Astrocyte (in vitro differentiated cells and primary cell): ENCODE data around the gene AMFR. TPM values are rescaled to one million over a fixed set of nuclear protein-coding genes. Genes with fewer than 3 reads are reported as not detected.

Experiments
- DNase-seq: peaks from one replicate; pipeline ENCODE4 v3.0.0-alpha.2; 2010; ENCODE audit warnings: low read depth
- FAIRE-seq: peaks from 2 replicates; lab custom pipeline; 2011; peaks lifted over from hg19 to GRCh38; lab: Jason Lieb, UNC
- H2AFZ ChIP-seq: 2 replicates; pipeline ENCODE4 v1.6.0; 2012; ENCODE audit warnings: low read depth, low read length, inconsistent platforms
- H3K27ac ChIP-seq: 2 replicates; pipeline ENCODE4 v1.5.1; 2011; ENCODE audit warnings: low read depth, low read length, inconsistent platforms
- H3K27me3 ChIP-seq: 2 replicates; pipeline ENCODE4 v1.6.0; 2011; ENCODE audit warnings: low read length, inconsistent platforms; ENCODE audit not compliant: insufficient read depth
- H3K36me3 ChIP-seq: 2 replicates; pipeline ENCODE4 v1.5.1; 2011; ENCODE audit warnings: low read length, inconsistent platforms; ENCODE audit not compliant: insufficient read depth
- H3K4me1 ChIP-seq: 2 replicates; pipeline ENCODE4 v1.5.1; 2011; ENCODE audit warnings: low read length, inconsistent platforms; ENCODE audit not compliant: insufficient read depth
- H3K4me2 ChIP-seq: 2 replicates; pipeline ENCODE4 v1.6.0; 2012; ENCODE audit warnings: low read length, inconsistent platforms
- H3K4me3 ChIP-seq: 2 replicates; pipeline ENCODE4 v1.5.1; 2011; ENCODE audit warnings: low read depth, mild to moderate bottlenecking, low read length, inconsistent platforms; ENCODE audit not compliant: insufficient read depth
- H3K79me2 ChIP-seq: 2 replicates; pipeline ENCODE4 v1.6.0; 2012; ENCODE audit warnings: mild to moderate bottlenecking, low read length, inconsistent platforms; ENCODE audit not compliant: insufficient read depth
- H3K9ac ChIP-seq: 2 replicates; pipeline ENCODE4 v1.6.0; 2012; ENCODE audit warnings: mild to moderate bottlenecking, low read length, inconsistent platforms
- H3K9me3 ChIP-seq: 2 replicates; pipeline ENCODE4 v1.5.1; 2012; ENCODE audit warnings: low read depth, mild to moderate bottlenecking, low read length, inconsistent platforms; ENCODE audit not compliant: insufficient read depth
- H4K20me1 ChIP-seq: 2 replicates; pipeline ENCODE4 v1.6.0; 2012; ENCODE audit warnings: low read length, inconsistent platforms; ENCODE audit not compliant: insufficient read depth
- H3K27ac Mint-ChIP-seq: one replicate; pipeline ENCODE4 v1.8.0; 2021; ENCODE audit warnings: mild to moderate bottlenecking, mixed read lengths; ENCODE audit not compliant: unreplicated experiment
- H3K27me3 Mint-ChIP-seq: one replicate; pipeline ENCODE4 v1.8.0; 2021; ENCODE audit warnings: low read depth, mixed read lengths; ENCODE audit not compliant: unreplicated experiment
- H3K36me3 Mint-ChIP-seq: one replicate; pipeline ENCODE4 v1.8.0; 2021; ENCODE audit warnings: low read depth, mixed read lengths; ENCODE audit not compliant: unreplicated experiment
- H3K4me1 Mint-ChIP-seq: one replicate; pipeline ENCODE4 v1.8.0; 2021; ENCODE audit warnings: low read depth, mixed read lengths; ENCODE audit not compliant: unreplicated experiment
- H3K4me3 Mint-ChIP-seq: one replicate; pipeline ENCODE4 v1.8.0; 2021; ENCODE audit warnings: mild to moderate bottlenecking, moderate library complexity, mixed read lengths; ENCODE audit not compliant: unreplicated experiment
- H3K9me3 Mint-ChIP-seq: one replicate; pipeline ENCODE4 v1.8.0; 2021; ENCODE audit warnings: mild to moderate bottlenecking, mixed read lengths; ENCODE audit not compliant: unreplicated experiment
- EZH2 ChIP-seq: IDR thresholded peaks from 2 replicates; pipeline ENCODE4 v1.6.1; 2012; ENCODE audit warnings: mild to moderate bottlenecking, low read length, inconsistent platforms; ENCODE audit not compliant: insufficient read depth
- total RNA-seq: library from RNA; stranded (reverse); gene quantifications from 2 replicates; pipeline ENCODE4 v1.2.1, GENCODE V29; 2021
- TF ChIP-seq, protein P1 (sequence below): IDR thresholded peaks from 2 replicates; pipeline ENCODE4 v1.5.1; 2011; ENCODE audit warnings: low read depth, mild to moderate bottlenecking, inconsistent platforms, low read length, moderate library complexity; ENCODE audit not compliant: insufficient read depth

Gene AMFR
- total RNA-seq, 1 donor from 2014 or later: 86.2 TPM

DNA sequence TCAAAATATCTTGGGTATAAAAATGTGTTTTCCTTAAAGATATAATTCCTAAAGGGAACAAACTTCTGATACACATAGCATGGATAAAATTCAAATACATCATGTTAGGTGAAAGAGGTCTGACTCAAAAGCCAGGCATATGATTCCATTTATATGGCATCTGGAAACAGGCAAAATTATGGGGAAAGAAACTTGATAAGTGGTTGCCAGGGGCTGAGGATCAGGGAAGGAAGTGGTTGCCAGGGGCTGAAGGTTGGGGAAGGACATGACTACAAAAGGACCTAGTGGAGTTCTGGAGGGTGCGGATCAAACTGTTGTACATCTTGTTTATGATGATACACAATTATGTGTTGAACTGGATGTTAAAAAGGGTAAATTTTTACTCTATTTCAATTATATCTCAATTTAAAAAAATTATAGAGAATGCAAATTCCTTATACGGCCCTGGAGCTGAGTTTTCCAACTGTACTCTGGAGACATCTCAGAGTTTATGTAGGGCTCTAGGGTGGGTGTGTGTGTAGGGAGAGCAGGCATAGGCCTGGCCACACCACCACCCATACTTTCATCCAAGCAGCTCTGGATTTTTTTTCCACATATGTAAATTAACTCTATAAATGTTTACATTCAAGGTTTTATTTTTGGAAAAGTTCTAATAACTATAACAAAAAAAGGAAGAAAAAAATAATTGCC is 55.0 kb downstream of the AMFR start:
- Mint-ChIP-seq H3K36me3 (peaks cover 11% of the 10 kb centered on the region), H3K27ac (no peak overlapping the region), H3K27me3 (no peaks in the 10 kb centered on the region), H3K4me3 (no peak overlapping the region), H3K9me3 (no peaks in the 10 kb centered on the region), H3K4me1 (peaks cover 2% of the 10 kb centered on the region)
- FAIRE-seq (no peak), DNase-seq (no peak)
- TF ChIP-seq, protein P1, sequence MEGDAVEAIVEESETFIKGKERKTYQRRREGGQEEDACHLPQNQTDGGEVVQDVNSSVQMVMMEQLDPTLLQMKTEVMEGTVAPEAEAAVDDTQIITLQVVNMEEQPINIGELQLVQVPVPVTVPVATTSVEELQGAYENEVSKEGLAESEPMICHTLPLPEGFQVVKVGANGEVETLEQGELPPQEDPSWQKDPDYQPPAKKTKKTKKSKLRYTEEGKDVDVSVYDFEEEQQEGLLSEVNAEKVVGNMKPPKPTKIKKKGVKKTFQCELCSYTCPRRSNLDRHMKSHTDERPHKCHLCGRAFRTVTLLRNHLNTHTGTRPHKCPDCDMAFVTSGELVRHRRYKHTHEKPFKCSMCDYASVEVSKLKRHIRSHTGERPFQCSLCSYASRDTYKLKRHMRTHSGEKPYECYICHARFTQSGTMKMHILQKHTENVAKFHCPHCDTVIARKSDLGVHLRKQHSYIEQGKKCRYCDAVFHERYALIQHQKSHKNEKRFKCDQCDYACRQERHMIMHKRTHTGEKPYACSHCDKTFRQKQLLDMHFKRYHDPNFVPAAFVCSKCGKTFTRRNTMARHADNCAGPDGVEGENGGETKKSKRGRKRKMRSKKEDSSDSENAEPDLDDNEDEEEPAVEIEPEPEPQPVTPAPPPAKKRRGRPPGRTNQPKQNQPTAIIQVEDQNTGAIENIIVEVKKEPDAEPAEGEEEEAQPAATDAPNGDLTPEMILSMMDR: no peak
- no peak for TF ChIP-seq EZH2
- no peak overlapping the region for H3K4me2 ChIP-seq
- H3K79me2 ChIP-seq: peaks cover 5% of the 10 kb centered on the region
- no peak overlapping the region for H2AFZ ChIP-seq
- peaks cover 2% of the 10 kb centered on the region for H3K4me1 ChIP-seq
- peaks cover 11% of the 10 kb centered on the region for H3K36me3 ChIP-seq
- no peak overlapping the region for H3K27ac ChIP-seq
- no peaks in the 10 kb centered on the region for H3K27me3 ChIP-seq
- H3K9ac ChIP-seq: no peak overlapping the region
- no peaks in the 10 kb centered on the region for H3K9me3 ChIP-seq
- H4K20me1 ChIP-seq: peaks cover 15% of the 10 kb centered on the region
- H3K4me3 ChIP-seq: no peak overlapping the region

DNA sequence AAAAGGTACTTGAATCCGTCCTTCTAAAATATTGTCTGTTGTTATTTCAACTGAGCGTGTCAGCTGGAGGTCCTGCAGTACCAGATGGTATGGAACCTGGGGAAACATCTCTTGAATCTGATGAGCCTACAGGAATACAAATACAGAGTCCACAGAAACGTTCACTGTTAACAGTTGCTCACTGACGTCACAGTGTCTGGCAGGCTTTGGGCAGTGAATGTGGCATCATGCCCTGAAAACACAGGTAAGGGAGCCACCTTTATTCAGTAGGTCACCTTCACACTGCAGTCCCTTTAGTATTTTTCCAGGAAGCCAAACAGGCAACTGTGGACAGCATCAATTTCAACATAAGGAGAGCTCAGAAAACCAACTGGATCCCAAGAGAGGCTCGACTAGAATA is 56.1 kb downstream of the AMFR start:
- no peaks in the 10 kb centered on the region for H3K27me3 Mint-ChIP-seq
- TF ChIP-seq, protein P1: no peak
- TF ChIP-seq EZH2: no peak
- peaks cover 21% of the 10 kb centered on the region for H4K20me1 ChIP-seq
- no peaks in the 10 kb centered on the region for H3K9me3 ChIP-seq
- no peak overlapping the region for H2AFZ ChIP-seq
- H3K4me2 ChIP-seq: no peak overlapping the region
- no peak overlapping the region for H3K27ac Mint-ChIP-seq
- no peaks in the 10 kb centered on the region for H3K9me3 Mint-ChIP-seq
- peaks cover 5% of the 10 kb centered on the region for H3K79me2 ChIP-seq
- peaks cover 2% of the 10 kb centered on the region for H3K4me1 ChIP-seq
- no peak overlapping the region for H3K27ac ChIP-seq
- H3K27me3 ChIP-seq: no peaks in the 10 kb centered on the region
- no peak for FAIRE-seq
- no peak for DNase-seq
- H3K4me3 ChIP-seq: no peak overlapping the region
- peaks cover 2% of the 10 kb centered on the region for H3K4me1 Mint-ChIP-seq
- H3K36me3 Mint-ChIP-seq: peaks cover 11% of the 10 kb centered on the region
- no peak overlapping the region for H3K4me3 Mint-ChIP-seq
- no peak overlapping the region for H3K9ac ChIP-seq
- peaks cover 11% of the 10 kb centered on the region for H3K36me3 ChIP-seq

DNA sequence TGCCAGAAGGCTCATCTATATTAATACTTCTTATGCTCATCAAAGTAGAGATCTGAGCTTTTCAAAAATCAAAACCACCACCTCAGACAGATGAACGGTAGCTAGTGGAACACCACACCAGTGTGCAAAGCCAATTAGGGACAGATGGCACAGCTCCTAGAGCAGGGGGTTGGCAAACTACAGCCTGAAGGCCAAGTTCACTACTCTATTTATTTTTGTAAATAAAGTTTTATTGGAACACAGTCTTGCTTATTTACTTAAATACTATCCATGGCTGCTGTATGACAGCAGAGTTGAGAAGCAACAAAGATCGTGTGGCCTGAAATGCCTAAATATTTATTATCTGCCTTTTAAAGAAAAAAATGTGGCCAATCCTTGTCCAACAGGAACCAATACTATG is 56.8 kb downstream of the AMFR start:
- H3K4me3 ChIP-seq: no peak overlapping the region

More for the DNA sequence above, 56.8 kb downstream of the AMFR start:
- Histone ChIP-seq H2AFZ (no peak overlapping the region), H3K9ac (no peak overlapping the region), H3K27me3 (no peaks in the 10 kb centered on the region), H3K9me3 (no peaks in the 10 kb centered on the region), H3K27ac (no peak overlapping the region), H3K79me2 (peaks cover 5% of the 10 kb centered on the region), H3K4me2 (no peak overlapping the region), H4K20me1 (peaks cover 20% of the 10 kb centered on the region), H3K36me3 (peaks cover 13% of the 10 kb centered on the region), H3K4me1 (peaks cover 2% of the 10 kb centered on the region)
- TF ChIP-seq, protein P1: no peak
- peaks cover 13% of the 10 kb centered on the region for H3K36me3 Mint-ChIP-seq
- no peak for DNase-seq
- no peak overlapping the region for H3K4me3 Mint-ChIP-seq
- no peak for FAIRE-seq
- H3K27me3 Mint-ChIP-seq: no peaks in the 10 kb centered on the region
- H3K9me3 Mint-ChIP-seq: no peaks in the 10 kb centered on the region
- no peak overlapping the region for H3K27ac Mint-ChIP-seq
- H3K4me1 Mint-ChIP-seq: peaks cover 2% of the 10 kb centered on the region
